Measurements from ENCODE around the gene LAMB1.

GRCh38 chr7:107934991-107935770 is 67.8 kb downstream of the LAMB1 start:
- TF ChIP-seq POLR2A (IDR thresholded peaks at IDR 0.05; ENCODE audit: low read length) (no peak), GATA1 (IDR thresholded peaks at IDR 0.05; ENCODE audit: low read depth, low read length) (no peak)

Measured in erythroblast (primary cell).